IMR-90 (cell line): ENCODE data around the gene HSF2. TPM values are rescaled to one million over a fixed set of nuclear protein-coding genes. Genes with fewer than 3 reads are reported as not detected.

Source experiments
- ATAC-seq: fragments of 200-7000 bp; cut with Tn5 transposase; 2 replicates; pipeline ENCODE4 v1.9.1; 2020; ENCODE audit warnings: low read depth, mild to moderate bottlenecking, moderate library complexity
- BruUV-seq: library from RNA; stranded (reverse); fragments of 400-500 nt; replicated peaks from 2 replicates; lab custom pipeline; 2021; lab: Mats Ljungman, UMichigan
- CTCF ChIA-PET: fragments of 300-600 bp; formaldehyde crosslinking; extraction: SDS; loops from one replicate; lab custom pipeline; 2021; ENCODE audit warnings: antibody characterized with exemption; lab: Yijun Ruan, JAX
- POLR2A ChIA-PET: fragments of 300-600 bp; sonication (Branson Sonifier 250); formaldehyde crosslinking; loops from one replicate; lab custom pipeline; 2022; ENCODE audit warnings: antibody characterized with exemption; ENCODE audit not compliant: unreplicated experiment; lab: Charles Lee
- DNase-seq: peaks from one replicate; pipeline ENCODE4 v3.0.0; 2013
- H2AFZ ChIP-seq: replicated peaks from 2 replicates; pipeline ENCODE3; 2013; ENCODE audit warnings: low read length, mild to moderate bottlenecking; ENCODE audit not compliant: poor library complexity
- H2AK5ac ChIP-seq: 2 replicates; pipeline ENCODE4 v1.6.1; 2013; ENCODE audit warnings: low read depth, low read length, inconsistent platforms
- H2AK9ac ChIP-seq: replicated peaks from 2 replicates; pipeline ENCODE3; 2013; ENCODE audit warnings: mild to moderate bottlenecking, low read depth, low read length, moderate library complexity; ENCODE audit not compliant: poor library complexity
- H2BK120ac ChIP-seq: 2 replicates; pipeline ENCODE4 v1.6.1; 2013; ENCODE audit warnings: low read depth, low read length, inconsistent platforms
- H2BK15ac ChIP-seq: 3 replicates; pipeline ENCODE4 v1.6.1; 2013; ENCODE audit warnings: low read depth, low read length, inconsistent platforms
- H2BK20ac ChIP-seq: 2 replicates; pipeline ENCODE4 v1.6.1; 2013; ENCODE audit warnings: low read depth, mild to moderate bottlenecking, inconsistent platforms, low read length, moderate library complexity
- H2BK5ac ChIP-seq: 2 replicates; pipeline ENCODE4 v1.6.1; 2013; ENCODE audit warnings: mild to moderate bottlenecking, low read depth, low read length, inconsistent platforms; ENCODE audit not compliant: poor library complexity, severe bottlenecking
- H3K14ac ChIP-seq: replicated peaks from 2 replicates; pipeline ENCODE4 v1.6.1; 2013; ENCODE audit warnings: low read depth, low read length, inconsistent platforms
- H3K18ac ChIP-seq: 2 replicates; pipeline ENCODE4 v1.6.1; 2013; ENCODE audit warnings: low read depth, low read length, control low read depth
- H3K23ac ChIP-seq: 2 replicates; pipeline ENCODE4 v1.6.1; 2013; ENCODE audit warnings: low read depth, low read length, inconsistent platforms
- H3K27ac ChIP-seq: 2 replicates; pipeline ENCODE4 v1.5.1; 2013; ENCODE audit warnings: mild to moderate bottlenecking, control low read depth, low read length; ENCODE audit not compliant: insufficient read depth
- H3K27me3 ChIP-seq: 2 replicates; pipeline ENCODE4 v1.6.1; 2013; ENCODE audit warnings: low read length; ENCODE audit not compliant: control insufficient read depth, insufficient read depth
- H3K36me3 ChIP-seq: 2 replicates; pipeline ENCODE4 v1.6.1; 2013; ENCODE audit warnings: low read length, mixed read lengths; ENCODE audit not compliant: control insufficient read depth, insufficient read depth
- H3K4ac ChIP-seq: 2 replicates; pipeline ENCODE4 v1.6.1; 2013; ENCODE audit warnings: low read depth, low read length, inconsistent platforms
- H3K4me1 ChIP-seq: 2 replicates; pipeline ENCODE4 v1.6.1; 2013; ENCODE audit warnings: low read length, mixed read lengths; ENCODE audit not compliant: control insufficient read depth, insufficient read depth
- H3K4me2 ChIP-seq: 2 replicates; pipeline ENCODE4 v1.6.1; 2013; ENCODE audit warnings: low read depth, mild to moderate bottlenecking, control low read depth, low read length, moderate library complexity
- H3K4me3 ChIP-seq: 2 replicates; pipeline ENCODE4 v1.5.1; 2013; ENCODE audit warnings: low read depth, mild to moderate bottlenecking, control low read depth, low read length, moderate library complexity; ENCODE audit not compliant: insufficient read depth
- H3K56ac ChIP-seq: 2 replicates; pipeline ENCODE4 v1.6.1; 2013; ENCODE audit warnings: low read length, inconsistent platforms; ENCODE audit not compliant: insufficient read depth; ENCODE audit errors: extremely low read depth
- H3K79me1 ChIP-seq, 2 experiments: 2 replicates each; pipeline ENCODE4 v1.6.1; 2013; ENCODE audit warnings: low read length in 2 of 2, inconsistent platforms in 1 of 2, low read depth in 1 of 2
- H3K9ac ChIP-seq: 2 replicates; pipeline ENCODE4 v1.6.1; 2013; ENCODE audit warnings: low read depth, low read length, control low read depth
- H3K9me1 ChIP-seq: 2 replicates; pipeline ENCODE4 v1.6.1; 2013; ENCODE audit warnings: low read length, inconsistent platforms; ENCODE audit not compliant: insufficient read depth
- H3K9me3 ChIP-seq: 2 replicates; pipeline ENCODE4 v1.6.1; 2013; ENCODE audit warnings: low read length; ENCODE audit not compliant: control insufficient read depth, insufficient read depth
- H4K20me1 ChIP-seq: 2 replicates; pipeline ENCODE4 v1.6.1; 2013; ENCODE audit warnings: low read length, inconsistent platforms; ENCODE audit not compliant: insufficient read depth
- H4K5ac ChIP-seq: 2 replicates; pipeline ENCODE4 v1.6.1; 2013; ENCODE audit warnings: mild to moderate bottlenecking, low read depth, low read length, control low read depth
- H4K8ac ChIP-seq, 2 experiments: 2 replicates each; pipeline ENCODE4 v1.6.1; 2013; ENCODE audit warnings: low read depth in 2 of 2, low read length in 2 of 2, control low read depth in 1 of 2, inconsistent platforms in 1 of 2
- H4K91ac ChIP-seq: 2 replicates; pipeline ENCODE4 v1.6.1; 2013; ENCODE audit warnings: low read depth, low read length, inconsistent platforms; ENCODE audit not compliant: insufficient read depth
- CEBPB ChIP-seq: IDR thresholded peaks from 2 replicates; pipeline ENCODE4 v1.6.1; 2012; ENCODE audit warnings: low read depth, low read length, improper control_type of control experiment
- FOS ChIP-seq: fragments of 150-350 bp; IDR thresholded peaks from 2 replicates; pipeline ENCODE4 v1.6.1; 2016; ENCODE audit warnings: low read depth, low read length
- MAFK ChIP-seq: IDR thresholded peaks from 2 replicates; pipeline ENCODE4 v1.6.1; 2012; ENCODE audit warnings: low read depth, low read length, improper control_type of control experiment
- POLR2A ChIP-seq: IDR thresholded peaks from 2 replicates; pipeline ENCODE4 v1.6.1; 2012; ENCODE audit warnings: mild to moderate bottlenecking, low read depth, low read length
- SMC3 ChIP-seq: fragments of 150-350 bp; IDR thresholded peaks from 2 replicates; pipeline ENCODE4 v1.6.1; 2016; ENCODE audit warnings: low read depth, mild to moderate bottlenecking, antibody characterized with exemption, low read length, moderate library complexity
- USF2 ChIP-seq: fragments of 150-350 bp; IDR thresholded peaks from 2 replicates; pipeline ENCODE4 v1.6.1; 2017; ENCODE audit warnings: mild to moderate bottlenecking, antibody characterized with exemption, low read length, low read depth
- WGBS, 2 experiments: methylation state at CpG; one replicate each; pipeline versions ENCODE4 v1.1.5 to v1.1.7; 2013; ENCODE audit warnings: missing lambda C conversion rate in 2 of 2; ENCODE audit not compliant: insufficient read length in 1 of 2; ENCODE audit errors: extremely low coverage in 2 of 2; 5-methylcytosine and 5-hydroxymethylcytosine counted together
- dilution Hi-C: fragments of 300-500 bp; cut with HindIII; formaldehyde crosslinking; loops from one replicate; pipeline ENCODE4 v1.14.3; 2018; ENCODE audit warnings: low sequenced_read_pairs; ENCODE audit not compliant: unreplicated experiment
- in situ Hi-C: fragments of 300-500 bp; cut with MboI; formaldehyde crosslinking; loops from 3 replicates; pipeline ENCODE4 v1.14.3; 2019; ENCODE audit warnings: low sequenced_read_pairs, inconsistent platforms, mixed read lengths
- intact Hi-C: fragments of 100-400 bp; cut with micrococcal nuclease; formaldehyde crosslinking; loops from 2 replicates; pipeline ENCODE4 v1.10.0; 2022
- polyA plus RNA-seq, 3 experiments: library from polyadenylated mRNA; depleted of rRNA; stranded (reverse); fragments of >200 nt; gene quantifications; 2 replicates each; pipeline ENCODE4 v1.2.3, GENCODE V29; 2012; ENCODE audit warnings: low replicate concordance in 1 of 3
- total RNA-seq: library from RNA; depleted of rRNA; stranded (reverse); fragments of >200 nt; gene quantifications from 2 replicates; pipeline ENCODE4 v1.2.3, GENCODE V29; 2012

Gene HSF2
- total and polyA plus RNA-seq, 2 of the 4 experiments (the other 2 are of a cell fraction) = 17.6 to 28.9 TPM

GRCh38 chr6:122445274-122445673, 45.8 kb downstream of the HSF2 start:
- intact Hi-C loops = no loop called here
- Histone ChIP-seq H3K4me1 (peaks cover 2% of the 10 kb centered on the region; the same call in 1 of the 2 replicates), H3K18ac (no peak overlapping the region), H2AK9ac (no peak overlapping the region), H3K9me1 (no peaks in the 10 kb centered on the region), H3K36me3 (peaks cover 22% of the 10 kb centered on the region), H2AFZ (no peak overlapping the region), H2BK15ac (no peak overlapping the region), H4K91ac (no peak overlapping the region), H3K9me3 (no peaks in the 10 kb centered on the region), H3K79me1 (peaks cover 4 to 11% of the 10 kb centered on the region in 2 experiments; a peak in 1 of 4 replicates), H4K8ac (no peak overlapping the region), H3K27me3 (no peaks in the 10 kb centered on the region), H3K56ac (no peak overlapping the region), H4K5ac (no peak overlapping the region), H2BK5ac (no peak overlapping the region), H2BK120ac (no peak overlapping the region), H2AK5ac (no peak overlapping the region), H3K4me2 (no peak overlapping the region), H3K4ac (no peak overlapping the region), H2BK20ac (no peak overlapping the region), H3K9ac (no peak overlapping the region), H3K23ac (no peak overlapping the region), H3K27ac (no peak overlapping the region), H3K4me3 (no peak overlapping the region), H3K14ac (no peak overlapping the region), H4K20me1 (no peaks in the 10 kb centered on the region)
- DNase-seq (no peak), ATAC-seq (no peak)
- no CpG with 5 or more reads among the region's 1 CpG for WGBS, 2 experiments
- CTCF ChIA-PET = interaction anchor here (1.1 kb wide), 1 partner anchor 46 kb away, joined by 3 read pairs; the partner anchor contains the start of gene HSF2
- in situ Hi-C loops = no loop called here
- POLR2A ChIA-PET = no interaction called here
- TF ChIP-seq FOS = no peak
- no peak for TF ChIP-seq USF2
- no peak for TF ChIP-seq SMC3
- no peak for TF ChIP-seq MAFK
- TF ChIP-seq POLR2A = no peak
- TF ChIP-seq CEBPB = no peak
- dilution Hi-C loops = no loop called here
- BruUV-seq = no TSS peak
